HepG2 (cell line): ENCODE data around the gene CHCHD1. TPM values are rescaled to one million over a fixed set of nuclear protein-coding genes. Genes with fewer than 3 reads are reported as not detected.
A peak's percentile ranks its signal among the peaks of the same experiment; 100 is the strongest.

ENCODE experiments used
- ATAC-seq: fragments of 200-7000 bp; cut with Tn5 transposase; 3 replicates; pipeline ENCODE4 v1.9.1; 2020; ENCODE audit warnings: mild to moderate bottlenecking, moderate library complexity
- BruUV-seq: library from RNA; stranded (reverse); fragments of 400-500 nt; replicated peaks from 2 replicates; lab custom pipeline; 2021; lab: Mats Ljungman, UMichigan
- CTCF ChIA-PET: fragments of 300-600 bp; formaldehyde crosslinking; extraction: SDS; loops from one replicate; lab custom pipeline; 2021; ENCODE audit warnings: low total read pairs, inconsistent platforms, low intra/inter-chr PET ratio; lab: Yijun Ruan, JAX
- POLR2A ChIA-PET: fragments of 350-600 bp; sonication (Branson Sonifier 250); formaldehyde crosslinking; loops from one replicate; lab custom pipeline; 2020; ENCODE audit warnings: antibody characterized with exemption, inconsistent platforms; lab: Yijun Ruan, JAX
- DNase-seq: peaks from one replicate; pipeline ENCODE4 v3.0.0-alpha.2; 2015; ENCODE audit warnings: low spot score
- FAIRE-seq: peaks from 3 replicates; lab custom pipeline; 2011; peaks lifted over from hg19 to GRCh38; lab: Jason Lieb, UNC
- H2AFZ ChIP-seq: one replicate; pipeline ENCODE4 v1.6.1; 2011; ENCODE audit warnings: low read length, inconsistent platforms
- H3K27ac ChIP-seq: fragments of 300-600 bp; 3 replicates; pipeline ENCODE4 v1.8.0; 2011; ENCODE audit warnings: mixed run types, mild to moderate bottlenecking, mixed read lengths, low read length, inconsistent platforms; ENCODE audit not compliant: insufficient read depth; ENCODE audit errors: extremely low read length
- H3K27me3 ChIP-seq, 2 experiments: fragments of 200-600 bp in 1 of 2; 2 replicates in 1 of 2; 3 replicates in 1 of 2; pipeline versions ENCODE4 v1.6.0 to v1.8.0; 2011; ENCODE audit warnings: low read length in 2 of 2, mild to moderate bottlenecking in 2 of 2, moderate library complexity in 2 of 2, inconsistent platforms in 1 of 2; ENCODE audit not compliant: insufficient read depth in 2 of 2, control insufficient read depth in 1 of 2
- H3K36me3 ChIP-seq, 2 experiments: fragments of 200-600 bp in 1 of 2; replicated peaks in 1 of 2; 2 replicates in 1 of 2; 3 replicates in 1 of 2; pipeline versions ENCODE4 v1.5.1 to v1.8.0; 2011; ENCODE audit warnings: low read length in 2 of 2, inconsistent platforms in 1 of 2; ENCODE audit not compliant: insufficient read depth in 2 of 2, control insufficient read depth in 1 of 2
- H3K4me1 ChIP-seq: 2 replicates; pipeline ENCODE4 v1.5.1; 2012; ENCODE audit warnings: low read length, inconsistent platforms; ENCODE audit not compliant: insufficient read depth
- H3K4me2 ChIP-seq: 2 replicates; pipeline ENCODE4 v1.6.0; 2011; ENCODE audit warnings: low read depth, low read length, inconsistent platforms
- H3K4me3 ChIP-seq, 3 experiments: fragments of 200-600 bp in 1 of 3; sonication (generic), shearing (Covaris generic) in 1 of 3; replicated peaks in 1 of 3; 2 replicates each; pipeline ENCODE4 v1.5.1; 2011 to 2016; ENCODE audit warnings: low read length in 3 of 3, inconsistent platforms in 2 of 3, low read depth in 2 of 3, mild to moderate bottlenecking in 2 of 3, control low read depth in 1 of 3, mixed read lengths in 1 of 3; ENCODE audit not compliant: insufficient read depth in 1 of 3
- H3K79me2 ChIP-seq: one replicate; pipeline ENCODE4 v1.6.1; 2011; ENCODE audit warnings: low read length, inconsistent platforms; ENCODE audit not compliant: insufficient read depth
- H3K9ac ChIP-seq: 2 replicates; pipeline ENCODE4 v1.6.0; 2011; ENCODE audit warnings: mild to moderate bottlenecking, low read depth, low read length, inconsistent platforms; ENCODE audit not compliant: insufficient read depth
- H3K9me3 ChIP-seq: 2 replicates; pipeline ENCODE4 v1.5.1; 2012; ENCODE audit warnings: mild to moderate bottlenecking, low read length
- H4K20me1 ChIP-seq: 2 replicates; pipeline ENCODE4 v1.6.0; 2011; ENCODE audit warnings: inconsistent platforms, mild to moderate bottlenecking, low read length, moderate library complexity; ENCODE audit not compliant: insufficient read depth
- DMAP1 ChIP-seq: IDR thresholded peaks from 2 replicates; pipeline ENCODE4 v1.6.1; 2016
- FOXA3 ChIP-seq: IDR thresholded peaks from 2 replicates; pipeline ENCODE4 v1.6.1; 2016; ENCODE audit warnings: missing genetic modification reagents, missing compliant biosample characterization
- GABPA ChIP-seq, 2 experiments: IDR thresholded peaks; 2 replicates each; pipeline ENCODE4 v1.6.1; 2011 to 2016; ENCODE audit warnings: low read depth in 2 of 2, low read length in 1 of 2, missing biosample characterization in 1 of 2, missing genetic modification characterization in 1 of 2
- KLF11 ChIP-seq: IDR thresholded peaks from 2 replicates; pipeline ENCODE4 v1.6.1; 2016; ENCODE audit warnings: missing compliant biosample characterization
- MYNN ChIP-seq: sonication (generic); formaldehyde crosslinking; IDR thresholded peaks from 2 replicates; pipeline ENCODE4 v1.4.0; 2020; ENCODE audit warnings: mild to moderate bottlenecking, low read depth, missing genetic modification reagents
- NAIF1 ChIP-seq: sonication (generic); formaldehyde crosslinking; IDR thresholded peaks from 2 replicates; pipeline ENCODE4 v1.5.0; 2020; ENCODE audit warnings: mild to moderate bottlenecking, missing genetic modification reagents, borderline replicate concordance
- NFE2 ChIP-seq: sonication (generic); formaldehyde crosslinking; IDR thresholded peaks from 2 replicates; pipeline ENCODE4 v1.4.0; 2020; ENCODE audit warnings: missing genetic modification reagents
- TAF15 ChIP-seq: fragments of 200-400 bp; formaldehyde crosslinking; IDR thresholded peaks from one replicate; pipeline ENCODE4 v1.6.1; 2018; ENCODE audit warnings: mild to moderate bottlenecking, low read depth, low read length; ENCODE audit not compliant: poor library complexity, severe bottlenecking
- ZFP62 ChIP-seq: sonication (generic); formaldehyde crosslinking; IDR thresholded peaks from 2 replicates; pipeline ENCODE4 v1.4.0; 2020; ENCODE audit warnings: missing genetic modification reagents
- ZNF431 ChIP-seq: sonication (generic); formaldehyde crosslinking; IDR thresholded peaks from 2 replicates; pipeline ENCODE4 v1.9.0; 2022; ENCODE audit warnings: missing genetic modification reagents, low read depth, mild to moderate bottlenecking, borderline replicate concordance
- ZNF468 ChIP-seq: sonication (generic); formaldehyde crosslinking; IDR thresholded peaks from 2 replicates; pipeline ENCODE4 v1.8.0; 2022; ENCODE audit warnings: mild to moderate bottlenecking, moderate library complexity, missing genetic modification reagents
- ZSCAN29 ChIP-seq: sonication (generic); formaldehyde crosslinking; conservative IDR thresholded peaks from 2 replicates; pipeline ENCODE4 v1.4.0; 2020; ENCODE audit warnings: mild to moderate bottlenecking, missing genetic modification reagents
- WGBS: methylation state at CpG from one replicate; pipeline ENCODE4 v1.1.6; 2017; ENCODE audit warnings: low lambda C conversion rate; 5-methylcytosine and 5-hydroxymethylcytosine counted together
- in situ Hi-C: cut with HindIII; loops from 2 replicates; pipeline ENCODE4 v1.10.0; 2017; ENCODE audit warnings: low pct_unique_long_range_greater_than_20kb; ENCODE audit not compliant: extremely low pct_ligation_motif_present
- intact Hi-C: fragments of 100-400 bp; cut with micrococcal nuclease; formaldehyde crosslinking; loops from one replicate; pipeline ENCODE4 v1.10.0; 2022; ENCODE audit not compliant: unreplicated experiment
- polyA plus RNA-seq, 8 experiments: library from polyadenylated mRNA; depleted of rRNA in 3 of 8; stranded (reverse) in 7 of 8; unstranded in 1 of 8; fragments of >200 nt; fragmentation: Illumina TruSeq in 4 of 8; extraction: Trizol in 4 of 8; gene quantifications; 2 replicates each; pipeline versions ENCODE4 v1.2.1 to v1.2.3, GENCODE V29; 2011 to 2016; ENCODE audit warnings: low read depth in 4 of 8, missing spikeins in 1 of 8, mixed read lengths in 1 of 8; ENCODE audit not compliant: insufficient read depth in 1 of 8
- total RNA-seq, 5 experiments: library from RNA; depleted of rRNA; stranded (reverse); fragments of >200 nt; fragmentation: Illumina TruSeq; extraction: Trizol; gene quantifications; 2 replicates each; pipeline ENCODE4 v1.2.3, GENCODE V29; 2016; ENCODE audit warnings: low read depth in 1 of 5
- TF ChIP-seq, protein P1 (sequence below): sonication (generic); formaldehyde crosslinking; IDR thresholded peaks from 2 replicates; pipeline ENCODE4 v1.5.1; 2020; ENCODE audit warnings: mild to moderate bottlenecking, missing genetic modification reagents, borderline replicate concordance
- TF ChIP-seq, protein P2 (sequence below): sonication (generic); formaldehyde crosslinking; IDR thresholded peaks from 2 replicates; pipeline ENCODE4 v1.5.1; 2020; ENCODE audit warnings: missing genetic modification reagents, mild to moderate bottlenecking, borderline replicate concordance

CHCHD1 gene
- total and polyA plus RNA-seq, 2 of the 13 experiments (the other 11 are each of a cell fraction or from before 2014, with no cell fraction given) = 36.9 to 71.2 TPM

DNA sequence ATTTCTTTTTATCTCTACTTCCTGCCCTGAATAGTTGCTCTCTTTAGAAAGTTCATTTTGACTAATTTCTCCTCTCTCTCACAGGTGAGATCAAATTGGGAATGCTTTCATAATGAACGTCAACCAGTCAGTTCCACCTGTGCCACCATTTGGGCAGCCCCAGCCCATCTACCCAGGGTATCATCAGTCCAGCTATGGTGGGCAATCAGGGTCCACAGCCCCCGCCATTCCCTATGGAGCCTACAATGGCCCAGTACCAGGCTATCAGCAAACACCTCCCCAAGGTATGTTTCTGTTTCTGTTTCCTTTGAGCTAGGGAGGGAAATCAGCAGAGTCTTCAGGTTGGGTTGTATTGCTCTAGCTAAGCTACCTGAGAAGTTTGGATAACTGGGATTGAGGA, 35.1 kb upstream of the CHCHD1 start:
- peaks cover 45% of the 10 kb centered on the region for H3K79me2 ChIP-seq
- TF ChIP-seq NAIF1 (CRISPR knock-in tag) (no peak), ZNF468 (CRISPR knock-in tag) (no peak), TAF15 (no peak), FOXA3 (CRISPR knock-in tag) (no peak), ZSCAN29 (CRISPR knock-in tag) (no peak), DMAP1 (CRISPR knock-in tag) (no peak), GABPA (IDR thresholded peaks at IDR 0.05; ENCODE audit: low read depth, low read length) (no peak), GABPA (CRISPR knock-in tag; IDR thresholded peaks at IDR 0.05; ENCODE audit: low read depth) (no peak), ZFP62 (CRISPR knock-in tag) (no peak), KLF11 (no peak), MYNN (CRISPR knock-in tag) (no peak), ZNF431 (CRISPR knock-in tag) (no peak), NFE2 (no peak)
- TF ChIP-seq, protein P1, sequence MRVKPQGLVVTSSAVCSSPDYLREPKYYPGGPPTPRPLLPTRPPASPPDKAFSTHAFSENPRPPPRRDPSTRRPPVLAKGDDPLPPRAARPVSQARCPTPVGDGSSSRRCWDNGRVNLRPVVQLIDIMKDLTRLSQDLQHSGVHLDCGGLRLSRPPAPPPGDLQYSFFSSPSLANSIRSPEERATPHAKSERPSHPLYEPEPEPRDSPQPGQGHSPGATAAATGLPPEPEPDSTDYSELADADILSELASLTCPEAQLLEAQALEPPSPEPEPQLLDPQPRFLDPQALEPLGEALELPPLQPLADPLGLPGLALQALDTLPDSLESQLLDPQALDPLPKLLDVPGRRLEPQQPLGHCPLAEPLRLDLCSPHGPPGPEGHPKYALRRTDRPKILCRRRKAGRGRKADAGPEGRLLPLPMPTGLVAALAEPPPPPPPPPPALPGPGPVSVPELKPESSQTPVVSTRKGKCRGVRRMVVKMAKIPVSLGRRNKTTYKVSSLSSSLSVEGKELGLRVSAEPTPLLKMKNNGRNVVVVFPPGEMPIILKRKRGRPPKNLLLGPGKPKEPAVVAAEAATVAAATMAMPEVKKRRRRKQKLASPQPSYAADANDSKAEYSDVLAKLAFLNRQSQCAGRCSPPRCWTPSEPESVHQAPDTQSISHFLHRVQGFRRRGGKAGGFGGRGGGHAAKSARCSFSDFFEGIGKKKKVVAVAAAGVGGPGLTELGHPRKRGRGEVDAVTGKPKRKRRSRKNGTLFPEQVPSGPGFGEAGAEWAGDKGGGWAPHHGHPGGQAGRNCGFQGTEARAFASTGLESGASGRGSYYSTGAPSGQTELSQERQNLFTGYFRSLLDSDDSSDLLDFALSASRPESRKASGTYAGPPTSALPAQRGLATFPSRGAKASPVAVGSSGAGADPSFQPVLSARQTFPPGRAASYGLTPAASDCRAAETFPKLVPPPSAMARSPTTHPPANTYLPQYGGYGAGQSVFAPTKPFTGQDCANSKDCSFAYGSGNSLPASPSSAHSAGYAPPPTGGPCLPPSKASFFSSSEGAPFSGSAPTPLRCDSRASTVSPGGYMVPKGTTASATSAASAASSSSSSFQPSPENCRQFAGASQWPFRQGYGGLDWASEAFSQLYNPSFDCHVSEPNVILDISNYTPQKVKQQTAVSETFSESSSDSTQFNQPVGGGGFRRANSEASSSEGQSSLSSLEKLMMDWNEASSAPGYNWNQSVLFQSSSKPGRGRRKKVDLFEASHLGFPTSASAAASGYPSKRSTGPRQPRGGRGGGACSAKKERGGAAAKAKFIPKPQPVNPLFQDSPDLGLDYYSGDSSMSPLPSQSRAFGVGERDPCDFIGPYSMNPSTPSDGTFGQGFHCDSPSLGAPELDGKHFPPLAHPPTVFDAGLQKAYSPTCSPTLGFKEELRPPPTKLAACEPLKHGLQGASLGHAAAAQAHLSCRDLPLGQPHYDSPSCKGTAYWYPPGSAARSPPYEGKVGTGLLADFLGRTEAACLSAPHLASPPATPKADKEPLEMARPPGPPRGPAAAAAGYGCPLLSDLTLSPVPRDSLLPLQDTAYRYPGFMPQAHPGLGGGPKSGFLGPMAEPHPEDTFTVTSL = no peak
- TF ChIP-seq, protein P2, sequence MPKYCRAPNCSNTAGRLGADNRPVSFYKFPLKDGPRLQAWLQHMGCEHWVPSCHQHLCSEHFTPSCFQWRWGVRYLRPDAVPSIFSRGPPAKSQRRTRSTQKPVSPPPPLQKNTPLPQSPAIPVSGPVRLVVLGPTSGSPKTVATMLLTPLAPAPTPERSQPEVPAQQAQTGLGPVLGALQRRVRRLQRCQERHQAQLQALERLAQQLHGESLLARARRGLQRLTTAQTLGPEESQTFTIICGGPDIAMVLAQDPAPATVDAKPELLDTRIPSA (CRISPR knock-in tag) = no peak
- BruUV-seq = TSS peak; percentile 5
- no peak for DNase-seq
- in situ Hi-C loops = no loop called here
- no peak overlapping the region for H3K4me2 ChIP-seq
- no peaks in the 10 kb centered on the region for H4K20me1 ChIP-seq
- no peak overlapping the region for H3K27ac ChIP-seq
- no peak for FAIRE-seq
- ChIA-PET POLR2A (no interaction called here), CTCF (no interaction called here)
- no peak for ATAC-seq
- intact Hi-C loops = no loop called here
- peaks cover 8 to 39% of the 10 kb centered on the region in 2 experiments for H3K36me3 ChIP-seq
- H3K9me3 ChIP-seq = no peaks in the 10 kb centered on the region
- no peak overlapping the region for H3K9ac ChIP-seq
- H3K4me1 ChIP-seq = peaks cover 56% of the 10 kb centered on the region
- 94% methylated on average over 2 of the region's 2 CpGs for WGBS
- H3K27me3 ChIP-seq = no peaks in the 10 kb centered on the region; a peak in 1 of 5 replicates
- H3K4me3 ChIP-seq = no peak overlapping the region
- H2AFZ ChIP-seq = no peak overlapping the region
